HCT116 (cell line): Measurements from ENCODE around the gene MYCBP2. TPM values are rescaled to one million over a fixed set of nuclear protein-coding genes. Genes with fewer than 3 reads are reported as not detected.

Experiments
- ATAC-seq: fragments of 200-7000 bp; cut with Tn5 transposase; 2 replicates; pipeline ENCODE4 v1.9.1; 2020; ENCODE audit warnings: mild to moderate bottlenecking, moderate library complexity
- BruUV-seq: library from RNA; stranded (reverse); fragments of 400-500 nt; replicated peaks from 2 replicates; lab custom pipeline; 2021; lab: Mats Ljungman, UMichigan
- CTCF ChIA-PET: fragments of 300-600 bp; sonication (Branson Sonifier 250); formaldehyde crosslinking; loops from one replicate; lab custom pipeline; 2021; ENCODE audit warnings: antibody characterized with exemption; lab: Charles Lee
- POLR2A ChIA-PET: fragments of 300-600, 350-600 bp; sonication (Branson Sonifier 250); formaldehyde crosslinking; loops from one replicate; lab custom pipeline; 2021; ENCODE audit warnings: antibody characterized with exemption; lab: Charles Lee
- RAD21 ChIA-PET, 2 experiments: fragments of 300-600 bp; sonication (Branson Sonifier 250); formaldehyde crosslinking; loops; one replicate each; lab custom pipeline; 2023; ENCODE audit warnings: low total read pairs in 2 of 2; ENCODE audit not compliant: uncharacterized antibody in 2 of 2, unreplicated experiment in 2 of 2, low non-redundant PET in 1 of 2; lab: Charles Lee
- DNase-seq: peaks from one replicate; pipeline ENCODE4 v3.0.0-alpha.2; 2010; ENCODE audit warnings: low read depth, low spot score
- H2AFZ ChIP-seq: fragments of 200-600 bp; shearing (Covaris generic), sonication (generic); 2 replicates; pipeline ENCODE4 v1.6.1; 2017; ENCODE audit warnings: low read depth, mixed run types, mixed read lengths, antibody characterized with exemption, low read length; ENCODE audit not compliant: poor library complexity, severe bottlenecking
- H3K27ac ChIP-seq: 2 replicates; pipeline ENCODE4 v1.5.1; 2012; ENCODE audit warnings: low read depth, low read length
- H3K27me3 ChIP-seq: fragments of 200-600 bp; sonication (generic); 2 replicates; pipeline ENCODE4 v1.6.1; 2016; ENCODE audit warnings: mixed run types, low read length, mixed read lengths; ENCODE audit not compliant: insufficient read depth
- H3K36me3 ChIP-seq, 2 experiments: fragments of 200-500 bp in 1 of 2; fragments of 200-600 bp in 1 of 2; sonication (Bioruptor generic) in 1 of 2; sonication (generic) in 1 of 2; 2 replicates each; pipeline versions ENCODE4 v1.5.1 to v1.6.1; 2014 to 2016; ENCODE audit warnings: low read length in 2 of 2, inconsistent platforms in 1 of 2, mixed read lengths in 1 of 2, mixed run types in 1 of 2; ENCODE audit not compliant: insufficient read depth in 2 of 2, control insufficient read depth in 1 of 2
- H3K4me1 ChIP-seq, 2 experiments: fragments of 200-600 bp in 1 of 2; sonication (generic) in 1 of 2; 2 replicates each; pipeline versions ENCODE4 v1.5.1 to v1.6.1; 2012 to 2017; ENCODE audit warnings: low read length in 2 of 2, inconsistent platforms in 1 of 2, mild to moderate bottlenecking in 1 of 2, mixed read lengths in 1 of 2, mixed run types in 1 of 2, moderate library complexity in 1 of 2; ENCODE audit not compliant: insufficient read depth in 2 of 2, control insufficient read depth in 1 of 2
- H3K4me2 ChIP-seq: fragments of 200-600 bp; sonication (generic); 2 replicates; pipeline ENCODE4 v1.6.1; 2017; ENCODE audit warnings: mixed run types, low read length, mixed read lengths
- H3K4me3 ChIP-seq, 2 experiments: fragments of 200-600 bp in 1 of 2; sonication (generic) in 1 of 2; replicated peaks in 1 of 2; 2 replicates each; pipeline ENCODE4 v1.5.1; 2011 to 2016; ENCODE audit warnings: low read length in 2 of 2, control low read depth in 1 of 2, low read depth in 1 of 2, mild to moderate bottlenecking in 1 of 2, mixed read lengths in 1 of 2, mixed run types in 1 of 2
- H3K79me2 ChIP-seq: fragments of 200-600 bp; sonication (generic); 2 replicates; pipeline ENCODE4 v1.6.1; 2017; ENCODE audit warnings: mild to moderate bottlenecking, mixed run types, low read length, moderate library complexity, mixed read lengths; ENCODE audit not compliant: insufficient read depth
- H3K9ac ChIP-seq: fragments of 200-600 bp; sonication (generic); 2 replicates; pipeline ENCODE4 v1.6.1; 2016; ENCODE audit warnings: low read length, mixed read lengths
- H3K9me2 ChIP-seq: fragments of 200-600 bp; sonication (generic), shearing (Covaris generic); 2 replicates; pipeline ENCODE4 v1.6.1; 2017; ENCODE audit warnings: mixed run types, mild to moderate bottlenecking, moderate library complexity; ENCODE audit not compliant: insufficient read depth
- H3K9me3 ChIP-seq, 2 experiments: fragments of 200-500 bp in 1 of 2; fragments of 200-600 bp in 1 of 2; sonication (Bioruptor generic) in 1 of 2; sonication (generic) in 1 of 2; 2 replicates each; pipeline ENCODE4 v1.6.1; 2014 to 2017; ENCODE audit warnings: low read length in 2 of 2, mixed read lengths in 2 of 2, inconsistent platforms in 1 of 2, low read depth in 1 of 2, mild to moderate bottlenecking in 1 of 2, mixed run types in 1 of 2, moderate library complexity in 1 of 2; ENCODE audit not compliant: control insufficient read depth in 1 of 2, insufficient read depth in 1 of 2
- H4K20me1 ChIP-seq: fragments of 200-600 bp; sonication (generic), shearing (Covaris generic); 2 replicates; pipeline ENCODE4 v1.6.1; 2017; ENCODE audit warnings: mixed run types, mild to moderate bottlenecking, moderate library complexity; ENCODE audit not compliant: insufficient read depth
- CBX3 ChIP-seq: IDR thresholded peaks from 2 replicates; pipeline ENCODE4 v1.6.1; 2012; ENCODE audit warnings: low read depth
- CEBPB ChIP-seq: IDR thresholded peaks from 2 replicates; pipeline ENCODE4 v1.6.1; 2012; ENCODE audit warnings: low read depth
- ELF1 ChIP-seq: IDR thresholded peaks from 2 replicates; pipeline ENCODE4 v1.6.1; 2012; ENCODE audit warnings: low read depth, borderline replicate concordance
- EZH2 ChIP-seq: fragments of 200-600 bp; sonication (generic); IDR thresholded peaks from 2 replicates; pipeline ENCODE4 v1.6.1; 2017; ENCODE audit warnings: antibody characterized with exemption, mixed run types
- EZH2phosphoT487 ChIP-seq: fragments of 200-600 bp; IDR thresholded peaks from 2 replicates; pipeline ENCODE4 v1.6.1; 2018; ENCODE audit warnings: antibody characterized with exemption, borderline replicate concordance
- FOSL1 ChIP-seq: IDR thresholded peaks from 2 replicates; pipeline ENCODE4 v1.6.1; 2012; ENCODE audit warnings: low read depth
- POLR2A ChIP-seq: IDR thresholded peaks from 2 replicates; pipeline ENCODE4 v1.7.0; 2011; ENCODE audit warnings: borderline replicate concordance; ENCODE audit not compliant: insufficient read depth, insufficient read length; ENCODE audit errors: extremely low read depth
- POLR2AphosphoS5 ChIP-seq: IDR thresholded peaks from 2 replicates; pipeline ENCODE4 v1.6.1; 2011; ENCODE audit warnings: mild to moderate bottlenecking, low read depth, low read length, moderate library complexity
- REST ChIP-seq: IDR thresholded peaks from 2 replicates; pipeline ENCODE4 v1.6.1; 2012; ENCODE audit warnings: low read depth
- SIN3A ChIP-seq: IDR thresholded peaks from 2 replicates; pipeline ENCODE4 v1.6.1; 2012; ENCODE audit warnings: low read depth
- SP1 ChIP-seq: IDR thresholded peaks from 2 replicates; pipeline ENCODE4 v1.6.1; 2012; ENCODE audit warnings: low read depth
- SRF ChIP-seq: IDR thresholded peaks from 2 replicates; pipeline ENCODE4 v1.6.1; 2012; ENCODE audit warnings: low read depth
- TCF7L2 ChIP-seq: IDR thresholded peaks from 2 replicates; pipeline ENCODE4 v1.7.0; 2011; ENCODE audit warnings: borderline replicate concordance, inconsistent platforms; ENCODE audit not compliant: insufficient read depth, insufficient read length; ENCODE audit errors: extremely low read depth
- YY1 ChIP-seq: IDR thresholded peaks from 2 replicates; pipeline ENCODE4 v1.6.1; 2011; ENCODE audit warnings: low read length, low read depth, moderate library complexity, mild to moderate bottlenecking; ENCODE audit not compliant: insufficient replicate concordance; ENCODE audit errors: extremely low read depth
- ZBTB33 ChIP-seq: IDR thresholded peaks from 2 replicates; pipeline ENCODE4 v1.6.1; 2011; ENCODE audit warnings: mild to moderate bottlenecking, low read length, moderate library complexity; ENCODE audit not compliant: insufficient replicate concordance; ENCODE audit errors: extremely low read depth
- intact Hi-C: fragments of 100-400 bp; cut with micrococcal nuclease; formaldehyde crosslinking; loops from 2 replicates; pipeline ENCODE4 v1.10.0; 2022
- total RNA-seq: library from RNA; stranded (reverse); gene quantifications from one replicate; pipeline ENCODE4 v1.2.1, GENCODE V29; 2021; ENCODE audit not compliant: unreplicated experiment

Gene MYCBP2
- total RNA-seq, 1 experiment from 2014 or later: 48.5 TPM

GRCh38 chr13:77372275-77372674 lies 45.4 kb upstream of the MYCBP2 start:
- TF ChIP-seq EZH2: no peak
- no peak for TF ChIP-seq TCF7L2
- TF ChIP-seq SP1: no peak
- no peak for TF ChIP-seq REST
- no peak for TF ChIP-seq CBX3
- TF ChIP-seq SRF: no peak
- no peak for TF ChIP-seq FOSL1
- TF ChIP-seq CEBPB: no peak
- TF ChIP-seq ELF1: no peak
- no peak for TF ChIP-seq EZH2phosphoT487
- no peak for TF ChIP-seq ZBTB33
- TF ChIP-seq SIN3A: no peak
- no peak for TF ChIP-seq POLR2AphosphoS5
- TF ChIP-seq POLR2A: no peak
- no peak for TF ChIP-seq YY1
- DNase-seq: no peak
- no peaks in the 10 kb centered on the region for H4K20me1 ChIP-seq
- H2AFZ ChIP-seq: no peak overlapping the region
- H3K9me3 ChIP-seq: no peaks in the 10 kb centered on the region
- H3K27me3 ChIP-seq: peaks cover 4% of the 10 kb centered on the region; the same call in 1 of the 2 replicates
- H3K9ac ChIP-seq: no peak overlapping the region
- BruUV-seq: no TSS peak
- ChIA-PET RAD21 (no interaction called here), CTCF (no interaction called here), POLR2A (no interaction called here)
- no peaks in the 10 kb centered on the region for H3K36me3 ChIP-seq
- H3K79me2 ChIP-seq: no peaks in the 10 kb centered on the region
- intact Hi-C loops: no loop called here
- H3K27ac ChIP-seq: no peak overlapping the region
- H3K4me1 ChIP-seq: no peaks in the 10 kb centered on the region
- H3K4me3 ChIP-seq: no peak overlapping the region
- H3K4me2 ChIP-seq: no peak overlapping the region
- ATAC-seq: no peak
- H3K9me2 ChIP-seq: no peaks in the 10 kb centered on the region
